OCI-LY3 (cell line): ENCODE data around the gene CALHM3.

Experiments
- H2AFZ ChIP-seq: fragments of 200-600, 300-600 bp; shearing (Covaris generic); 2 replicates; pipeline ENCODE4 v1.6.0; 2014; ENCODE audit warnings: antibody characterized with exemption, low read depth, low read length
- H3K27ac ChIP-seq: fragments of 200-600, 300-600 bp; sonication (generic); 2 replicates; pipeline ENCODE4 v1.5.1; 2014; ENCODE audit warnings: mild to moderate bottlenecking, low read length, moderate library complexity, mixed read lengths
- H3K27me3 ChIP-seq: fragments of 200-600, 300-600 bp; sonication (generic); 2 replicates; pipeline ENCODE4 v1.6.1; 2014; ENCODE audit warnings: low read depth, low read length, mixed read lengths
- H3K36me3 ChIP-seq: fragments of 200-600, 300-600 bp; sonication (generic); replicated peaks from 2 replicates; pipeline ENCODE3; 2014; ENCODE audit warnings: low read depth, low read length, mixed read lengths
- H3K4me1 ChIP-seq: fragments of 300-600, 200-600 bp; sonication (generic); 2 replicates; pipeline ENCODE4 v1.6.1; 2014; ENCODE audit warnings: low read length, mixed read lengths
- H3K4me2 ChIP-seq: fragments of 200-600, 300-600 bp; sonication (generic); 2 replicates; pipeline ENCODE4 v1.6.1; 2014; ENCODE audit warnings: low read length, mixed read lengths
- H3K4me3 ChIP-seq: fragments of 300-600, 200-600 bp; sonication (generic); 2 replicates; pipeline ENCODE4 v1.5.1; 2014; ENCODE audit warnings: antibody characterized with exemption, mild to moderate bottlenecking, low read length, moderate library complexity
- H3K79me2 ChIP-seq: fragments of 300-600, 200-600 bp; shearing (Covaris generic); 2 replicates; pipeline ENCODE4 v1.6.1; 2014; ENCODE audit warnings: mild to moderate bottlenecking, low read length, mixed read lengths
- H3K9ac ChIP-seq: fragments of 300-600, 200-600 bp; shearing (Covaris generic); 2 replicates; pipeline ENCODE4 v1.6.0; 2014; ENCODE audit warnings: mild to moderate bottlenecking, low read length, moderate library complexity
- H3K9me3 ChIP-seq: fragments of 200-600, 300-600 bp; shearing (Covaris generic); 2 replicates; pipeline ENCODE4 v1.6.1; 2014; ENCODE audit warnings: low read length, mixed read lengths; ENCODE audit not compliant: insufficient read depth
- H4K20me1 ChIP-seq: fragments of 200-600, 300-600 bp; sonication (generic); 2 replicates; pipeline ENCODE4 v1.6.1; 2016; ENCODE audit warnings: low read length, mixed read lengths; ENCODE audit not compliant: insufficient read depth
- CTCF ChIP-seq: fragments of 200-600, 300-600 bp; sonication (generic); IDR thresholded peaks from 2 replicates; pipeline ENCODE4 v1.5.1; 2014; ENCODE audit warnings: antibody characterized with exemption, low read length, low read depth
- EZH2phosphoT487 ChIP-seq: fragments of 200-600 bp; shearing (Covaris generic); IDR thresholded peaks from 2 replicates; pipeline ENCODE4 v1.6.1; 2018; ENCODE audit warnings: antibody characterized with exemption, mixed run types, low read depth

The CALHM3 gene

GRCh38 chr10:103519798-103520197 is 40.8 kb upstream of the CALHM3 start:
- Histone ChIP-seq H3K36me3 (no peaks in the 10 kb centered on the region), H2AFZ (no peak overlapping the region), H3K79me2 (no peaks in the 10 kb centered on the region), H3K4me1 (peaks cover 12% of the 10 kb centered on the region; the same call in 1 of the 2 replicates), H3K9me3 (no peaks in the 10 kb centered on the region), H3K4me3 (no peak overlapping the region), H3K4me2 (no peak overlapping the region), H4K20me1 (no peaks in the 10 kb centered on the region), H3K27me3 (0 out of 2 replicates have a peak, but pooled peaks cover 4% of the 10 kb centered on the region), H3K9ac (no peak overlapping the region), H3K27ac (no peak overlapping the region)
- TF ChIP-seq CTCF (no peak), EZH2phosphoT487 (no peak)

GRCh38 chr10:103517234-103518085 is 38.4 kb upstream of the CALHM3 start:
- H3K4me3 ChIP-seq = no peak overlapping the region
- H3K4me1 ChIP-seq = peaks cover 6% of the 10 kb centered on the region; the same call in 1 of the 2 replicates
- H3K79me2 ChIP-seq = no peaks in the 10 kb centered on the region
- no peak overlapping the region for H3K9ac ChIP-seq
- no peak overlapping the region for H3K4me2 ChIP-seq
- H4K20me1 ChIP-seq = no peaks in the 10 kb centered on the region
- H2AFZ ChIP-seq = no peak overlapping the region
- no peak overlapping the region for H3K27ac ChIP-seq
- no peaks in the 10 kb centered on the region for H3K9me3 ChIP-seq
- H3K27me3 ChIP-seq = no peaks in the 10 kb centered on the region
- no peak for TF ChIP-seq CTCF
- no peak for TF ChIP-seq EZH2phosphoT487
- H3K36me3 ChIP-seq = no peaks in the 10 kb centered on the region

- H3K4me3 ChIP-seq = no peak overlapping the region
- H4K20me1 ChIP-seq = no peaks in the 10 kb centered on the region
- H3K4me1 ChIP-seq = peaks cover 6% of the 10 kb centered on the region; the same call in 1 of the 2 replicates
- no peak overlapping the region for H3K4me2 ChIP-seq
- H3K27ac ChIP-seq = no peak overlapping the region
- H3K9me3 ChIP-seq = no peaks in the 10 kb centered on the region
- no peaks in the 10 kb centered on the region for H3K79me2 ChIP-seq
- TF ChIP-seq EZH2phosphoT487 (no peak), CTCF (no peak)
- no peak overlapping the region for H2AFZ ChIP-seq
- H3K27me3 ChIP-seq = no peaks in the 10 kb centered on the region
- no peak overlapping the region for H3K9ac ChIP-seq
- H3K36me3 ChIP-seq = no peaks in the 10 kb centered on the region
These were observed 35.2 kb upstream of the CALHM3 start for GRCh38 chr10:103514244-103514643.

GRCh38 chr10:103513380-103514060 is 34.5 kb upstream of the CALHM3 start:
- no peak overlapping the region for H2AFZ ChIP-seq
- no peak overlapping the region for H3K9ac ChIP-seq
- no peak overlapping the region for H3K27ac ChIP-seq
- no peak for TF ChIP-seq CTCF
- TF ChIP-seq EZH2phosphoT487 = no peak
- H3K27me3 ChIP-seq = no peaks in the 10 kb centered on the region
- no peak overlapping the region for H3K4me3 ChIP-seq
- H3K79me2 ChIP-seq = no peaks in the 10 kb centered on the region
- H3K36me3 ChIP-seq = no peaks in the 10 kb centered on the region
- H3K4me1 ChIP-seq = peaks cover 6% of the 10 kb centered on the region; the same call in 1 of the 2 replicates
- no peaks in the 10 kb centered on the region for H4K20me1 ChIP-seq
- H3K4me2 ChIP-seq = no peak overlapping the region
- no peaks in the 10 kb centered on the region for H3K9me3 ChIP-seq
